OCI-LY7 (cell line): ENCODE results near the gene MIS12. TPM values are rescaled to one million over a fixed set of nuclear protein-coding genes. Genes with fewer than 3 reads are reported as not detected.

Source experiments
- BruUV-seq: library from RNA; stranded (reverse); fragments of 400-500 nt; replicated peaks from 2 replicates; lab custom pipeline; 2021; lab: Mats Ljungman, UMichigan
- CTCF ChIA-PET: fragments of 300-600 bp; sonication (Branson Sonifier 250); formaldehyde crosslinking; loops from one replicate; lab custom pipeline; 2022; ENCODE audit warnings: antibody characterized with exemption; ENCODE audit not compliant: unreplicated experiment; lab: Charles Lee
- POLR2A ChIA-PET: fragments of 300-600 bp; sonication (Branson Sonifier 250); formaldehyde crosslinking; loops from one replicate; lab custom pipeline; 2022; ENCODE audit warnings: antibody characterized with exemption; lab: Charles Lee
- DNase-seq: peaks from one replicate; pipeline ENCODE4 v3.0.0-alpha.2; 2015; ENCODE audit warnings: low spot score
- H2AFZ ChIP-seq: fragments of 200-600 bp; sonication (generic), shearing (Covaris generic); 2 replicates; pipeline ENCODE4 v1.6.1; 2014; ENCODE audit warnings: mild to moderate bottlenecking, antibody characterized with exemption, low read length, moderate library complexity
- H3K27ac ChIP-seq: fragments of 200-600 bp; sonication (generic); 2 replicates; pipeline ENCODE4 v1.5.1; 2014; ENCODE audit warnings: mixed run types, low read depth, mild to moderate bottlenecking, moderate library complexity, low read length, inconsistent platforms; ENCODE audit not compliant: poor library complexity, severe bottlenecking
- H3K36me3 ChIP-seq: fragments of 200-600 bp; sonication (generic); 2 replicates; pipeline ENCODE4 v1.6.1; 2014; ENCODE audit warnings: mild to moderate bottlenecking, antibody characterized with exemption, low read length, moderate library complexity, mixed read lengths; ENCODE audit not compliant: insufficient read depth
- H3K4me1 ChIP-seq: fragments of 200-600 bp; sonication (generic); 2 replicates; pipeline ENCODE4 v1.5.1; 2014; ENCODE audit warnings: mild to moderate bottlenecking, low read length; ENCODE audit not compliant: insufficient read depth, poor library complexity, severe bottlenecking
- H3K4me2 ChIP-seq: fragments of 200-600 bp; sonication (generic); 2 replicates; pipeline ENCODE4 v1.6.1; 2014; ENCODE audit warnings: mild to moderate bottlenecking, low read length
- H3K4me3 ChIP-seq: fragments of 200-600 bp; sonication (generic); 2 replicates; pipeline ENCODE4 v1.5.1; 2014; ENCODE audit warnings: mild to moderate bottlenecking, low read depth, low read length; ENCODE audit not compliant: poor library complexity, severe bottlenecking
- H3K79me2 ChIP-seq: fragments of 200-600 bp; sonication (generic); 2 replicates; pipeline ENCODE4 v1.6.1; 2016; ENCODE audit warnings: low read depth, mild to moderate bottlenecking, low read length, moderate library complexity, mixed read lengths; ENCODE audit not compliant: insufficient read depth
- H3K9me2 ChIP-seq: fragments of 200-600 bp; sonication (generic); 2 replicates; pipeline ENCODE4 v1.6.1; 2016; ENCODE audit warnings: mild to moderate bottlenecking, low read length, mixed read lengths; ENCODE audit not compliant: insufficient read depth
- H3K9me3 ChIP-seq: fragments of 200-600 bp; sonication (generic); 2 replicates; pipeline ENCODE4 v1.6.1; 2014; ENCODE audit warnings: mild to moderate bottlenecking, mixed run types, low read length, mixed read lengths
- H4K20me1 ChIP-seq: fragments of 200-600 bp; sonication (generic); 2 replicates; pipeline ENCODE4 v1.6.1; 2014; ENCODE audit warnings: mild to moderate bottlenecking, antibody characterized with exemption, low read length, moderate library complexity, mixed read lengths; ENCODE audit not compliant: insufficient read depth
- CTCF ChIP-seq: fragments of 200-600 bp; sonication (generic); conservative IDR thresholded peaks from 2 replicates; pipeline ENCODE4 v1.5.1; 2014; ENCODE audit warnings: mild to moderate bottlenecking, antibody characterized with exemption, low read length, moderate library complexity, mixed read lengths
- EZH2phosphoT487 ChIP-seq: fragments of 200-600 bp; sonication (generic); IDR thresholded peaks from 2 replicates; pipeline ENCODE4 v1.6.1; 2018; ENCODE audit warnings: low read depth, borderline replicate concordance, mild to moderate bottlenecking, mixed run types, antibody characterized with exemption, low read length, moderate library complexity, mixed read lengths
- intact Hi-C: fragments of 100-400 bp; cut with micrococcal nuclease; formaldehyde crosslinking; loops from one replicate; pipeline ENCODE4 v1.10.0; 2022; ENCODE audit not compliant: unreplicated experiment
- total RNA-seq, 2 experiments: library from RNA; depleted of rRNA in 1 of 2; stranded (reverse); fragments of >200 nt in 1 of 2; shearing (Covaris generic) in 1 of 2; gene quantifications; 2 replicates each; pipeline ENCODE4 v1.2.3, GENCODE V29; 2014 to 2022

The MIS12 gene
- total RNA-seq, 2 experiments from 2014 or later, result 26.4 to 35.0 TPM

GRCh38 chr17:5443728-5444127 is 42.6 kb upstream of the MIS12 start:
- Histone ChIP-seq H3K36me3 (peaks cover 82% of the 10 kb centered on the region), H3K9me3 (no peaks in the 10 kb centered on the region), H3K4me2 (no peak overlapping the region), H2AFZ (no peak overlapping the region), H3K27ac (no peak overlapping the region), H3K4me1 (peaks cover 6% of the 10 kb centered on the region), H4K20me1 (no peaks in the 10 kb centered on the region), H3K79me2 (peaks cover 2% of the 10 kb centered on the region), H3K4me3 (no peak overlapping the region), H3K9me2 (no peaks in the 10 kb centered on the region)
- no peak for TF ChIP-seq EZH2phosphoT487
- intact Hi-C loops, result no loop called here
- CTCF ChIA-PET, result no interaction called here
- POLR2A ChIA-PET, result interaction anchor here (0.6 kb wide), 1 partner anchor 198 kb away, joined by 3 read pairs; no protein-coding TSS in a partner anchor
- DNase-seq, result no peak
- BruUV-seq, result no TSS peak

- no peak for TF ChIP-seq EZH2phosphoT487
- TF ChIP-seq CTCF, result no peak
- no peak for DNase-seq
- ChIA-PET POLR2A (interaction anchor here (0.6 kb wide), 1 partner anchor 198 kb away, joined by 3 read pairs; no protein-coding TSS in a partner anchor), CTCF (no interaction called here)
- intact Hi-C loops, result no loop called here
- peaks cover 87% of the 10 kb centered on the region for H3K36me3 ChIP-seq
- no peaks in the 10 kb centered on the region for H3K9me2 ChIP-seq
- H3K4me3 ChIP-seq, result no peak overlapping the region
- H3K79me2 ChIP-seq, result no peaks in the 10 kb centered on the region
- no peak overlapping the region for H2AFZ ChIP-seq
- H3K4me2 ChIP-seq, result no peak overlapping the region
- BruUV-seq, result no TSS peak
- peaks cover 6% of the 10 kb centered on the region for H3K4me1 ChIP-seq
- no peaks in the 10 kb centered on the region for H4K20me1 ChIP-seq
- H3K27ac ChIP-seq, result no peak overlapping the region
- H3K9me3 ChIP-seq, result no peaks in the 10 kb centered on the region
Measured at GRCh38 chr17:5444209-5444608, 42.2 kb upstream of the MIS12 start.

- CTCF ChIA-PET, result no interaction called here
- H4K20me1 ChIP-seq, result no peaks in the 10 kb centered on the region
- no peaks in the 10 kb centered on the region for H3K4me1 ChIP-seq
- no TSS peak for BruUV-seq
- POLR2A ChIA-PET, result no interaction called here
- H3K9me2 ChIP-seq, result no peaks in the 10 kb centered on the region
- no peaks in the 10 kb centered on the region for H3K79me2 ChIP-seq
- DNase-seq, result no peak
- TF ChIP-seq CTCF (no peak), EZH2phosphoT487 (no peak)
- H3K27ac ChIP-seq, result no peak overlapping the region
- no peaks in the 10 kb centered on the region for H3K9me3 ChIP-seq
- H3K36me3 ChIP-seq, result peaks cover 91% of the 10 kb centered on the region
- H3K4me2 ChIP-seq, result no peak overlapping the region
- H2AFZ ChIP-seq, result no peak overlapping the region
- intact Hi-C loops, result no loop called here
- H3K4me3 ChIP-seq, result no peak overlapping the region
Measured at GRCh38 chr17:5446786-5447185, 39.6 kb upstream of the MIS12 start.
